GM10266 (cell line): ENCODE results near the gene CLEC16A.
A peak's percentile ranks its signal among the peaks of the same experiment; 100 is the strongest.

Experiments used
- DNase-seq: peaks from one replicate; pipeline ENCODE4 v3.0.0; 2012; ENCODE audit errors: extremely low spot score
- CTCF ChIP-seq: IDR thresholded peaks from 2 replicates; pipeline ENCODE4 v1.5.1; 2012; ENCODE audit warnings: mild to moderate bottlenecking, low read depth; ENCODE audit not compliant: control insufficient read depth, insufficient read depth; ENCODE audit errors: missing control alignments

CLEC16A gene

GRCh38 chr16:10988164-10988803 is 43.9 kb downstream of the CLEC16A start:
- peak; percentile 54 for DNase-seq
- peak; percentile 56 for TF ChIP-seq CTCF

- no peak for TF ChIP-seq CTCF
- no peak for DNase-seq
Measured at GRCh38 chr16:10988879-10989278, 44.5 kb downstream of the CLEC16A start.

- TF ChIP-seq CTCF, result no peak
Measured at GRCh38 chr16:10989559-10989958, 45.2 kb downstream of the CLEC16A start.

GRCh38 chr16:10990378-10990777 is 46.0 kb downstream of the CLEC16A start:
- no peak for TF ChIP-seq CTCF
- DNase-seq, result no peak

More at GRCh38 chr16:10989559-10989958, 45.2 kb downstream of the CLEC16A start:
- DNase-seq, result no peak

- DNase-seq, result no peak
Measured at GRCh38 chr16:10992112-10992511, 47.7 kb downstream of the CLEC16A start.

GRCh38 chr16:10992797-10993196 is 48.4 kb downstream of the CLEC16A start:
- TF ChIP-seq CTCF, result no peak
- DNase-seq, result no peak

More at GRCh38 chr16:10992112-10992511, 47.7 kb downstream of the CLEC16A start:
- TF ChIP-seq CTCF, result no peak

- TF ChIP-seq CTCF, result no peak
Measured at GRCh38 chr16:10993649-10994048, 49.3 kb downstream of the CLEC16A start.

More at GRCh38 chr16:10993649-10994048, 49.3 kb downstream of the CLEC16A start:
- no peak for DNase-seq
